SK-N-SH (cell line): ENCODE measurements around the gene CTNNA3. TPM values are rescaled to one million over a fixed set of nuclear protein-coding genes. Genes with fewer than 3 reads are reported as not detected.

Experiments used
- CTCF ChIA-PET: fragments of 300-600, 350-600 bp; formaldehyde crosslinking; extraction: SDS; loops from one replicate; lab custom pipeline; 2021; lab: Yijun Ruan, JAX
- POLR2A ChIA-PET: fragments of 350-600 bp; sonication (Branson Sonifier 250); formaldehyde crosslinking; extraction: SDS; loops from one replicate; lab custom pipeline; 2020; ENCODE audit warnings: antibody characterized with exemption, inconsistent platforms; lab: Yijun Ruan, JAX
- DNase-seq: peaks from one replicate; pipeline ENCODE4 v3.0.0; 2012
- H2AFZ ChIP-seq: fragments of 200-600 bp; sonication (generic); 2 replicates; pipeline ENCODE4 v1.8.1; 2016; ENCODE audit warnings: antibody characterized with exemption, mild to moderate bottlenecking, low read depth
- H3F3A ChIP-seq: fragments of 200-600 bp; sonication (generic); replicated peaks from 2 replicates; pipeline ENCODE3; 2016; ENCODE audit warnings: antibody characterized with exemption, mild to moderate bottlenecking; ENCODE audit not compliant: insufficient read depth
- H3K27ac ChIP-seq, 2 experiments: fragments of 200-500 bp in 1 of 2; fragments of 200-600 bp in 1 of 2; sonication (Bioruptor generic) in 1 of 2; sonication (generic), shearing (Covaris generic) in 1 of 2; 2 replicates each; pipeline versions ENCODE4 v1.5.1 to v1.6.1; 2014 to 2016; ENCODE audit warnings: low read depth in 2 of 2, inconsistent platforms in 1 of 2, low read length in 1 of 2, mild to moderate bottlenecking in 1 of 2, mixed read lengths in 1 of 2
- H3K27me3 ChIP-seq: fragments of 200-600 bp; sonication (generic), shearing (Covaris generic); 2 replicates; pipeline ENCODE4 v1.6.1; 2016; ENCODE audit warnings: mixed run types; ENCODE audit not compliant: insufficient read depth
- H3K36me3 ChIP-seq, 2 experiments: fragments of 200-500 bp in 1 of 2; fragments of 200-600 bp in 1 of 2; sonication (Bioruptor generic) in 1 of 2; sonication (generic) in 1 of 2; replicated peaks in 1 of 2; 2 replicates each; pipeline versions ENCODE3 to v1.5.1; 2014 to 2016; ENCODE audit warnings: low read length in 1 of 2, mild to moderate bottlenecking in 1 of 2; ENCODE audit not compliant: insufficient read depth in 2 of 2, control insufficient read depth in 1 of 2
- H3K4me1 ChIP-seq, 2 experiments: fragments of 200-500 bp in 1 of 2; fragments of 200-600 bp in 1 of 2; sonication (Bioruptor generic) in 1 of 2; sonication (generic), shearing (Covaris generic) in 1 of 2; 2 replicates each; pipeline versions ENCODE4 v1.5.1 to v1.6.1; 2014 to 2016; ENCODE audit warnings: low read depth in 1 of 2, low read length in 1 of 2, mixed run types in 1 of 2; ENCODE audit not compliant: insufficient read depth in 2 of 2, control insufficient read depth in 1 of 2
- H3K4me2 ChIP-seq: fragments of 200-600 bp; sonication (generic), shearing (Covaris generic); 2 replicates; pipeline ENCODE4 v1.6.1; 2017; ENCODE audit warnings: mixed run types
- H3K4me3 ChIP-seq, 2 experiments: fragments of 200-500 bp in 1 of 2; fragments of 200-600 bp in 1 of 2; sonication (Bioruptor generic) in 1 of 2; sonication (generic), shearing (Covaris generic) in 1 of 2; 2 replicates each; pipeline versions ENCODE4 v1.5.1 to v1.8.1; 2014 to 2016; ENCODE audit warnings: low read depth in 2 of 2, inconsistent platforms in 1 of 2, low read length in 1 of 2, mild to moderate bottlenecking in 1 of 2, mixed read lengths in 1 of 2, moderate library complexity in 1 of 2
- H3K79me2 ChIP-seq: fragments of 200-600 bp; sonication (generic); 2 replicates; pipeline ENCODE4 v1.8.1; 2017; ENCODE audit warnings: mild to moderate bottlenecking; ENCODE audit not compliant: insufficient read depth
- H3K9ac ChIP-seq: fragments of 200-600 bp; sonication (generic); 2 replicates; pipeline ENCODE4 v1.6.1; 2017; ENCODE audit warnings: mixed run types
- H3K9me2 ChIP-seq: fragments of 200-600 bp; sonication (generic); 2 replicates; pipeline ENCODE4 v1.6.1; 2017; ENCODE audit warnings: mixed run types
- H3K9me3 ChIP-seq: fragments of 200-600 bp; sonication (generic); 2 replicates; pipeline ENCODE4 v1.6.1; 2017; ENCODE audit warnings: mixed run types, mild to moderate bottlenecking, moderate library complexity
- H4K20me1 ChIP-seq: fragments of 200-600 bp; sonication (generic); 2 replicates; pipeline ENCODE4 v1.6.1; 2017; ENCODE audit warnings: mild to moderate bottlenecking, mixed run types; ENCODE audit not compliant: insufficient read depth
- CHD2 ChIP-seq: fragments of 150-350 bp; IDR thresholded peaks from 2 replicates; pipeline ENCODE4 v1.6.1; 2018; ENCODE audit warnings: low read length; ENCODE audit not compliant: partially characterized antibody
- CTCF ChIP-seq: fragments of 200-600 bp; sonication (generic); IDR thresholded peaks from 2 replicates; pipeline ENCODE4 v1.6.1; 2017; ENCODE audit warnings: antibody characterized with exemption, mild to moderate bottlenecking, moderate library complexity
- ELF1 ChIP-seq: IDR thresholded peaks from 2 replicates; pipeline ENCODE4 v1.4.0; 2012
- EZH2phosphoT487 ChIP-seq: fragments of 200-600 bp; sonication (generic); IDR thresholded peaks from 2 replicates; pipeline ENCODE4 v1.6.1; 2017; ENCODE audit warnings: low read depth, mixed run types, mild to moderate bottlenecking, antibody characterized with exemption, moderate library complexity, borderline replicate concordance
- FOSL2 ChIP-seq: IDR thresholded peaks from 2 replicates; pipeline ENCODE4 v1.4.0; 2012; ENCODE audit warnings: low read depth, mild to moderate bottlenecking, moderate library complexity, borderline replicate concordance
- FOXM1 ChIP-seq: IDR thresholded peaks from 2 replicates; pipeline ENCODE4 v1.4.0; 2012; ENCODE audit warnings: low read depth, mild to moderate bottlenecking
- IRF3 ChIP-seq: fragments of 150-350 bp; IDR thresholded peaks from 2 replicates; pipeline ENCODE4 v1.6.1; 2016; ENCODE audit warnings: mild to moderate bottlenecking, low read depth, low read length
- JUND ChIP-seq: IDR thresholded peaks from 2 replicates; pipeline ENCODE4 v1.4.0; 2012
- MEF2A ChIP-seq: IDR thresholded peaks from 2 replicates; pipeline ENCODE4 v1.4.0; 2012; ENCODE audit warnings: low read depth, borderline replicate concordance
- MXI1 ChIP-seq: IDR thresholded peaks from 2 replicates; pipeline ENCODE4 v1.6.1; 2012; ENCODE audit warnings: mild to moderate bottlenecking, low read depth, low read length, improper control_type of control experiment
- NFIC ChIP-seq: IDR thresholded peaks from 2 replicates; pipeline ENCODE4 v1.4.0; 2012; ENCODE audit warnings: borderline replicate concordance
- RAD21 ChIP-seq: IDR thresholded peaks from 2 replicates; pipeline ENCODE4 v1.6.1; 2012; ENCODE audit warnings: mild to moderate bottlenecking, low read length
- REST ChIP-seq: IDR thresholded peaks from 2 replicates; pipeline ENCODE4 v1.6.1; 2012; ENCODE audit warnings: mild to moderate bottlenecking, low read depth, low read length, moderate library complexity
- RXRA ChIP-seq: IDR thresholded peaks from 2 replicates; pipeline ENCODE4 v1.4.0; 2012; ENCODE audit warnings: low read depth, mild to moderate bottlenecking, borderline replicate concordance
- SMC3 ChIP-seq: IDR thresholded peaks from 2 replicates; pipeline ENCODE4 v1.6.1; 2012; ENCODE audit warnings: low read depth, low read length, improper control_type of control experiment
- TAF1 ChIP-seq: IDR thresholded peaks from 2 replicates; pipeline ENCODE4 v1.6.1; 2012; ENCODE audit warnings: low read depth, mild to moderate bottlenecking, low read length, moderate library complexity, borderline replicate concordance
- YY1 ChIP-seq: IDR thresholded peaks from 2 replicates; pipeline ENCODE4 v1.4.0; 2012; ENCODE audit warnings: low read depth, mild to moderate bottlenecking
- ZBTB33 ChIP-seq: IDR thresholded peaks from 2 replicates; pipeline ENCODE4 v1.4.0; 2012; ENCODE audit warnings: low read depth, borderline replicate concordance
- WGBS: methylation state at CpG from one replicate; pipeline ENCODE4 v1.1.6; 2017; ENCODE audit warnings: low lambda C conversion rate; 5-methylcytosine and 5-hydroxymethylcytosine counted together
- polyA plus RNA-seq, 3 experiments: library from polyadenylated mRNA; depleted of rRNA; stranded (reverse); fragments of >200 nt; gene quantifications; 2 replicates each; pipeline ENCODE4 v1.2.3, GENCODE V29; 2012

Gene CTNNA3
- polyA plus RNA-seq, 1 of the 3 experiments (the other 2 are of a cell fraction): not detected

GRCh38 chr10:67698164-67698563 lies 2.2 kb upstream of the CTNNA3 start (continued):
- TF ChIP-seq CHD2: no peak
- no peak for TF ChIP-seq MEF2A
- TF ChIP-seq ZBTB33: no peak
- TF ChIP-seq RXRA: no peak
- TF ChIP-seq TAF1: no peak
- TF ChIP-seq EZH2phosphoT487: no peak

GRCh38 chr10:67697724-67698131 lies 1.7 kb upstream of the CTNNA3 start:
- POLR2A ChIA-PET: no interaction called here
- H3K79me2 ChIP-seq: no peaks in the 10 kb centered on the region
- H2AFZ ChIP-seq: no peak overlapping the region
- no peaks in the 10 kb centered on the region for H3K9me3 ChIP-seq
- TF ChIP-seq SMC3 (peak; percentile 69), ELF1 (no peak), NFIC (no peak), CHD2 (no peak), FOXM1 (no peak), TAF1 (no peak), RAD21 (peak; percentile 66), REST (no peak), MXI1 (no peak; the same call in 1 of the 2 replicates), YY1 (no peak), JUND (no peak), FOSL2 (no peak), CTCF (peak; percentile 68), IRF3 (no peak), ZBTB33 (no peak)
- TF ChIP-seq, all 33 proteins: peak for 3
- 0 out of 2 replicates have a peak, but pooled peaks cover 12% of the 10 kb centered on the region for H3K27me3 ChIP-seq
- no peaks in the 10 kb centered on the region for H3K4me1 ChIP-seq
- no peak overlapping the region for H3K9ac ChIP-seq
- peak; percentile 62 for DNase-seq
- H3F3A ChIP-seq: no peaks in the 10 kb centered on the region
- H3K9me2 ChIP-seq: no peaks in the 10 kb centered on the region
- CTCF ChIA-PET: interaction anchor here (0.6 to 8.5 kb wide), 32 partner anchors 9 to 628 kb away, joined by 3 to 185 read pairs (median 7); no protein-coding TSS in a partner anchor
- WGBS: 2% methylated on average over 2 of the region's 2 CpGs
- no peaks in the 10 kb centered on the region for H3K36me3 ChIP-seq
- H3K27ac ChIP-seq: no peak overlapping the region
- no peak overlapping the region for H3K4me3 ChIP-seq
- no peaks in the 10 kb centered on the region for H4K20me1 ChIP-seq
- no peak overlapping the region for H3K4me2 ChIP-seq
